GM18526 (cell line): Measurements from ENCODE around the gene FZR1.

Experiments
- POLR2A ChIP-seq: IDR thresholded peaks from 3 replicates; pipeline ENCODE4 v1.6.1; 2011; ENCODE audit not compliant: insufficient read length; ENCODE audit errors: extremely low read depth

FZR1 gene

DNA sequence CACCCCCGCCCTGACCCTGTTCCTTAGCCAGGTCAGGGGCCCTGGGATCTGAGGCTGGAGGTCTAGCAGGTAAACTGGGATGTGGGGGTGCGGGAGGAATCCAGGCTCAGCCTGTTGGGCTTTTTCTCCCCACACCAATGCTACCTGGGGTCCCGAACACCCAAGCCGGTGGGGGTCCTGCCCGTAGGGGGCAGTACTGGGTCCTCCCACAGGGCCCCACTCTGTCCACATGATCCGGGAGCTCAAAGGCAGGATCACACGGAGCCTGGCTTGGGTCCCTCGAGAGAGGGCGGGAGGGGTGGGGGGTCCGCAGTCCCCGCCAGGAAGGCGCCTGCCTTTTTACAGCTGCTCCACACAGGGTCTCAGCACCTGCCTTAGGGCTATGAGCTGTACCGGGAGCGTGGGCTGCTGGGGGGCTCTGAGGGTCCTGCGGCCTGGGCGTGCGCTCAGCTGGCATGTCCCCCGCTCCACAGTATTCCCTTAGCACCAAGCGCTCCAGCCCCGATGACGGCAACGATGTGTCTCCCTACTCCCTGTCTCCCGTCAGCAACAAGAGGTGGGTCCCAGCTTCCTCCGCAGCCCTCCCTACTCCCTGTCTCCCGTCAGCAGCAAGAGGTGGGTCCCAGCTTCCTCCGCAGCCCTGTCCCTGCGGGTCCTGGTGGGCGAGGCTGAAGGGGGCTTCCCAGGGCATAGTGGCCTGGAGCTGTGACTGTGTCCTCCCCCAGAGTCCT lies 20.6 kb downstream of the FZR1 start:
- TF ChIP-seq POLR2A: no peak

DNA sequence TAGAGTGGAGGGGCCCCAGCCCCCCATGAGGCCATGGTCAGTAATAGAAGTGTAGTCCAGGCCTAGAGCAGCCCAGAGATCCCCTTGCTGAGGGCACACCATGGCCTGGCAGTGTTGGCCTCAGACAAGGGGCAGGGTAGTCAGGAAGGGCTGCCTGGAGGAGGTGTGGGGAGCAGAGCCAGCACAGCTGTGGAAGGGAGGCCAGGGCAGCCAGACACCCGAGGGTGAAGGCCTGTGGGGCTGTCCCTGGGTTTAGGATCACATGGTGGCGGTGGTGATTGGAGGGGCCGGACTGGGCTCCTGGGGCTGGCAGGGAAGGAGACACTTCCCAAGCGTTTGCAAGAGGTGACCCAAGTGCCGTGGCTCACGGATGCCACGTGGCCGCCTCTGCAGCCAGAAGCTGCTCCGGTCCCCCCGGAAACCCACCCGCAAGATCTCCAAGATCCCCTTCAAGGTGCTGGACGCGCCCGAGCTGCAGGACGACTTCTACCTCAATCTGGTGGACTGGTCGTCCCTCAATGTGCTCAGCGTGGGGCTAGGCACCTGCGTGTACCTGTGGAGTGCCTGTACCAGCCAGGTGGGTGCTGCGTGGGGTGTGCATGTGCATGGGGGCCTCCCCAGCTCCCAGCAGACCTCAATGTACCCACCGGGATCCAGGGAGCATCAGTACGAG lies 21.3 kb downstream of the FZR1 start:
- no peak for TF ChIP-seq POLR2A

DNA sequence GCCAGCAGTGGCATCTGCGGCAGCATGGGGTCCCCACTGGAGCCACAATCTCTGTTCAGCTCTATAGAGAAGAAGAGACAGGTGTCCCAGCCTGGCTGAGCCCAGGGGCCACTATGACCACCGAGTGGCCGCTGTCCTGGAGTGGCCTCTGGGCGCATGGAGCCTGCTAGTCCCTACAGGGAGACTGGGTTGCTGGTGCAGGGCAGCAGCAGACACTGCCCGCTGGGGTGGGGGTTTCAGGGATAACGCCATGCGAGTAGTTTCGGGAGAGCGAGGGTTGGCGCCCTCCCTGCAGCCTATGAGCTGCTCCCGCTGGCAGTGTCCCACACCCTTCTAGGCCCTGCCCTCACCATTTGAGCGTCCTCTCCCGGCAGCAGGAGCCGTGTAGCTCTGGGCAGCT lies 22.0 kb downstream of the FZR1 start:
- TF ChIP-seq POLR2A: no peak

DNA sequence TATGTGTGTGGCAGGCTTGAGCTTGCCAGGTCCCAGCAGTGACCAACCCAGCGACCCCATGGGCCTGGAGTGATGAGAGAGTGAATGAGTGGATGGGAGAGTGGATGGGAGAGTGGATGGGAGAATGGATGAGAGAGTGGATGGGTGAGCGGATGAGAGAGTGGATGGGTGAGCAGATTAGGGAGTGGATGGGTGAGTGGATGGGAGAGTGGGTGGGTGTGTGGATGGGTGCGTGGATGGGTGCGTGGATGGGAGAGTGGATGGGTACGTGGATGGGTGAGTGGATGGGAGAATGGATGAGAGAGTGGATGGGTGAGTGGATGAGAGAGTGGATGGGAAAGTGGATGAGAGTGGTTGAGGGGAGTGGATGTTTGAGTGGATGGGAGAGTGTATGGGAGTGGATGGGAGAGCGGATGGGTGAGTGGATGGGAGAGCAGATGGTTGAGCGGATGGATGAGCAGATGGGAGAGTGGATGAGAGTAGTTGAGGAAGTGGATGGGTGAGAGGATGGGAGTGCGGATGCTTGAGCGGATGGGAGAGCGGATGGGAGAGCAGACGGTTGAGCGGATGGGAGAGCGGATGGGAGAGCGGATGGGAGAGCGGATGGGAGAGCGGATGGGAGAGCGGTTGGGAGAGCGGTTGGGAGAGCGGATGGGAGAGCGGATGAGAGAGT lies 22.6 kb downstream of the FZR1 start:
- TF ChIP-seq POLR2A: no peak

DNA sequence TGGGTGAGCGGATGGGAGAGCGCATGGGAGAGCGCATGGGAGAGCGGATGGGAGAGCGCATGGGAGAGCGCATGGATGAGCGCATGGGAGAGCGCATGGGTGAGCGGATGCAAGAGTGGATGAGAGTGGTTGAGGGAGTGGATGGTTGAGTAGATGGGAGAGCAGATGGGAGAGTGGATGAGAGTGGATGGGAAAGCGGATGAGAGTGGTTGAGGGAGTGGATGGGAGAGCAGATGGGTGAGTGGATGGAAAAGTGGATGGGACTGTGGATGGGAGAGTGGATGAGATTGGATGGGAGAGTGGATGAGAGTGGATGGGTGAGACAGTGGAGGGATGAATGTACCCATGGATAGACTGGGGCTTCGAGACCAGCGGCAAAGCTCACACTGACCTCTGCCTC lies 24.3 kb downstream of the FZR1 start:
- no peak for TF ChIP-seq POLR2A

DNA sequence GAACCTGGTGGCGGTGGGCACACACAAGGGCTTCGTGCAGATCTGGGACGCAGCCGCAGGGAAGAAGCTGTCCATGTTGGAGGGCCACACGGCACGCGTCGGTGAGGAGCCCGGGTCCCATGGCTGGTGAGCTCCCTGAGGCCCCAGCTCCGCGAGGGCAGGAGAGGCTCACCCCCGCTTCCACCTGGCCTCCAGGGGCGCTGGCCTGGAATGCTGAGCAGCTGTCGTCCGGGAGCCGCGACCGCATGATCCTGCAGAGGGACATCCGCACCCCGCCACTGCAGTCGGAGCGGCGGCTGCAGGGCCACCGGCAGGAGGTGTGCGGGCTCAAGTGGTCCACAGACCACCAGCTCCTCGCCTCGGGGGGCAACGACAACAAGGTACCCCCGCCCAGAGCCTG lies 25.6 kb downstream of the FZR1 start:
- TF ChIP-seq POLR2A: no peak

DNA sequence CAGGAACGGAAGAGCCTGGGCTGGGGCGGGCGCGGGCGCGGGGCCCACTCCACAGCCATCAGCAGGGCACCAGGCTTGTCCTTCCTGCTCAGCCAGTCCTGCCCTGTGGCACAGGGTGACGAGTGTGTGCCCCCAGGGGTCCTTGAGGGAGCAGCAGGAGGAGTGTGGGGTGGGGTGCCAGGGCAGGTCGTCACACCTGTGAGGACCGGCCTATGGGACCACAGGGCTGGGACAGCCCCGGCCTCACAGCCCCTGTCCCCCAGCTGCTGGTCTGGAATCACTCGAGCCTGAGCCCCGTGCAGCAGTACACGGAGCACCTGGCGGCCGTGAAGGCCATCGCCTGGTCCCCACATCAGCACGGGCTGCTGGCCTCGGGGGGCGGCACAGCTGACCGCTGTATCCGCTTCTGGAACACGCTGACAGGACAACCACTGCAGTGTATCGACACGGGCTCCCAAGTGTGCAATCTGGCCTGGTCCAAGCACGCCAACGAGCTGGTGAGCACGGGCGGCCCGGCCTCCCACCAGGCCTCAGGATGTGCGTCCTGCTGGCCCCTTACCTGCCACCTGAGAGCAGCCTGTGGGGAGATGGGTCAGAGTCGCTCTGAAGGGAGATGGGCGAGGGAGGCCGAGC lies 26.2 kb downstream of the FZR1 start:
- no peak for TF ChIP-seq POLR2A

DNA sequence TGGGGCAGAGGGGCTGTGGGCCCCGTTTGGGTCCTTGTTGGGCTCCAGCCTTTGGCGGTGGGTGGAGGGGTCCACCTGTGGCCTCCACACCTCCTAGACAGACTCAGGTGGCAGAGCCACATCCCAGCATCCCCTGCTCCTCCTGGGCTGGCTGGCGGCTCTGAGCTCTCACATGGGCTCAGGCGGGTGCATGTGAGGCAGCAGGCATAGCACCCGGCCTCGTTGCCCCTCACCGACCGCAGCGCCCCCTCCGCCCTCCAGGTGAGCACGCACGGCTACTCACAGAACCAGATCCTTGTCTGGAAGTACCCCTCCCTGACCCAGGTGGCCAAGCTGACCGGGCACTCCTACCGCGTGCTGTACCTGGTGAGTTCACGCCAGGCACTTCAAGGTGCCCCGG lies 26.9 kb downstream of the FZR1 start:
- TF ChIP-seq POLR2A: no peak

DNA sequence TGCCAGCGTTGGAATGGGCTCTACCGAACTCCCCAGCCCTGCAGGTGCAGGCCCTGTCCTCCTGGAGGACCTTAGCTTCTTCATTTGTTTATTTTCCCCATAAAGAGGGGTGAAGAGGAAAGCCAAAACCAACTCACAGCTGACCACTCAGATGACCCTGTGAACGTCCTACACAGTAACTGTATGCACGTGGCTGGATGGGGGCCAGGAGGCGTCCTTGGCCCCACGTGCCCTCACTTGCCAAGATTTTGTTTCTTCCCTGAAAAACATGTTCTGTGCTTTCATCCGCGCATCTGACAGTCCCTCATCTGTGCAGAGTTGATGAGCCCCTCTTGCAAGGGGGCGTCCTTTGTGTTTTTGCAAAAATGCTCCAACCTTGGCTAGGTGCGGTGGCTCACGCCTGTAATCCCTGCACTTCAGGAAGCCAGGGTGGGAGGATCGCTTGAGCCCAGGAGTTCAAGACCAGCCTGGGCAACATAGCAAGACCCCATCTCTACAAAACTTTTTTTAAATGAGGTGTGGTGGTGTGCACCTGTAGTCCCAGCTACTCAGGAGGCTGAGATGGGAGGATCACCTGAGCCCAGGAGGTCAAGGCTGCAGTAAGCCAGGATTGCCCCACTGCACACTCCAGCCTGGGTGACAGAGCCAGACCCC lies 27.6 kb downstream of the FZR1 start:
- no peak for TF ChIP-seq POLR2A

DNA sequence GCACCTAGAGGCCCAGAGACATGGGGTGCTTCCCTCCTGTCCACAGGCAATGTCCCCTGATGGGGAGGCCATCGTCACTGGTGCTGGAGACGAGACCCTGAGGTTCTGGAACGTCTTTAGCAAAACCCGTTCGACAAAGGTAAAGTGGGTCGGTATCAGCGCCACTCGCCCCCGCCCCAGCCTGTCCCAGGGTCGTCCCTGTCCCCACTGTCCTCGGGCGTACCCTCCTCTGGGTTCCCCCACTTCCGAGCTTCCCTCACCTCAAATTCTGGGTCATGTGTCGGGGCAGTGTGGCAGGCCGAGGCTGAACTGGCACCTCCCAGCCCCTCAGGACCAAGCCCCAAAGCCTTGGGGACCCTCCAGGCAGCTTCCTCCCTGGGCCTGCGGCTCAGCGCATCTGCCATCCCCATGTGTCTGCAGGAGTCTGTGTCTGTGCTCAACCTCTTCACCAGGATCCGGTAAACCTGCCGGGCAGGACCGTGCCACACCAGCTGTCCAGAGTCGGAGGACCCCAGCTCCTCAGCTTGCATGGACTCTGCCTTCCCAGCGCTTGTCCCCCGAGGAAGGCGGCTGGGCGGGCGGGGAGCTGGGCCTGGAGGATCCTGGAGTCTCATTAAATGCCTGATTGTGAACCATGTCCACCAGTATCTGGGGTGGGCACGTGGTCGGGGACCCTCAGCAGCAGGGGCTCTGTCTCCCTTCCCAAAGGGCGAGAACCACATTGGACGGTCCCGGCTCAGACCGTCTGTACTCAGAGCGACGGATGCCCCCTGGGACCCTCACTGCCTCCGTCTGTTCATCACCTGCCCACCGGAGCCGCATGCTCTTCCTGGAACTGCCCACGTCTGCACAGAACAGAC lies 28.5 kb downstream of the FZR1 start:
- no peak for TF ChIP-seq POLR2A

DNA sequence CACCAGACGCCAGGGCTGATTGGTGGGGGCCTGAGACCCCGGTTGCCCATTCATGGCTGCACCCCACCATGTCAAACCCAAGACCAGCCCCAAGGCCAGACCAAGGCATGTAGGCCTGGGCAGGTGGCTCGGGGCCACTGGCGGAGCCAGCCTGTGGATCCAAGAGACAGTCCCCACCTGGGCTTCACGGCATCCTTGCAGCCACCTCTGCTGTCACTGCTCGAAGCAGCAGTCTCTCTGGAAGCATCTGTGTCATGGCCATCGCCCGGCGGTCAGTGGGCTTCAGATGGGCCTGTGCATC lies 29.1 kb downstream of the FZR1 start:
- TF ChIP-seq POLR2A: no peak

DNA sequence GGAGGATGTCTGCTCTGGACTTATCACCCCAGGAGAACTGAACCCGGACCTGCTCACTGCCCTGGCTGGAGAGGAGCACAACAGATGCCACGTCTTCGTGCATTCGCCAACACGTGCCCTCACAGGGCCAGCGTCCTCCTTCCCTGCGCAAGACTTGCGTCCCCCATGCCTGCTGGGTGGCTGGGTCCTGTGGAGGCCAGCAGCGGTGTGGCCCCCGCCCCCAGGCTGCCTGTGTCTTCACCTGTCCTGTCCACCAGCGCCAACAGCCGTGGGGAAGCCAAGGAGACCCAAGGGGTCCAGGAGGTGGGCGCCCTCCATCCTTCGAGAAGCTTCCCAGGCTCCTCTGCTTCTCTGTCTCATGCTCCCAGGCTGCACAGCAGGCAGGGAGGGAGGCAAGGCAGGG lies 29.5 kb downstream of the FZR1 start:
- TF ChIP-seq POLR2A: no peak

DNA sequence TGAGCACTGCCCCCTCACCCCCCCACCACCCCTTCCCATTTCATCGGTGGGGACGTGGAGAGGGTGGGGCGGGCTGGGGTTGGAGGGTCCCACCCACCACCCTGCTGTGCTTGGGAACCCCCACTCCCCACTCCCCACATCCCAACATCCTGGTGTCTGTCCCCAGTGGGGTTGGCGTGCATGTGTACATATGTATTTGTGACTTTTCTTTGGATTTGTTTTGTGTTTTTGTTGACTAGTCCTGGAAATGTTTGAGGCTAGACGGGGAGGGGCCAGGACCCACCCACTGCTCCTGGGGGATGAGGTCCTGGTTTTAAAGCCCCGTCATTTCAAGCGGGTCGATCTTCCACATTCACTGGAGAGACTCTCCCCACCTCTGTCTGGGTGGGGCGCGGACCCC lies 29.9 kb downstream of the FZR1 start:
- no peak for TF ChIP-seq POLR2A

DNA sequence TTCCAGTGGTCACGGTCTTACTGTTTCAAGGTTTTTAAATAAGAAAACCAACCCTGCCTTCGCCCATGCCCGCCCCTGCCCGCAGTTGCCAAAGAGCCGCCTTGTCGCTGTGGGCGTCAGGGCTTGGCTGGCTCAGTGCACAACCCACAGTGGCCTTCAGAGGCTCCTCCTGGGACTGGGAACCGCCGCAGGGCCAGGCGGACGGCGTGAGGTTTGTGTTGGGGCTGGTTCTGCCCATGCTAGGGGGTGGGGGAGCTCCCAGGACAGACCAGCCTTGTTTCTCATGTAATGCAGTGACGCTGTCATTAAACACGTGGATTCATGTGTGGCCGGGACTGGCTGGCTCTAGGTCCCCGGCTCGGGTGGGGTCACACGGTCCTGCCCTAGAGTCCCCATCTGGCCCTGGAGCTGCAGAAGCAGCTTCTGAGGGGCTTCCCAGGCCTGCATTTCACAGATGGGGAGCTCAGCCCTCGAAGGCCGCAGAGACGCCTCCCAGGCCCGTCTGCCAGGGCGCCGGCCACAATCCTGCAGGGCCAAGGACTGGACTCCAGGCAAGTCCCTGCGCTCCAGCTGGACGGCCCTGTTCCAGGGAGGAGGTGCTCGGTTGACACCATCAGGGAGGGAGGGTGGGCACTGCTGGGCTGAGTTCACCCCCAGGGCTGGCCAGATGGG lies 30.5 kb downstream of the FZR1 start:
- TF ChIP-seq POLR2A: no peak
